ENCODE measurements around the gene BCL2L15.
A peak's percentile ranks its signal among the peaks of the same experiment; 100 is the strongest.
"Not testable (repeated sequence)": the region's sequence is repeated elsewhere in the genome, so short reads cannot be mapped to it uniquely, and the experiment has no call there.

Gene BCL2L15

DNA sequence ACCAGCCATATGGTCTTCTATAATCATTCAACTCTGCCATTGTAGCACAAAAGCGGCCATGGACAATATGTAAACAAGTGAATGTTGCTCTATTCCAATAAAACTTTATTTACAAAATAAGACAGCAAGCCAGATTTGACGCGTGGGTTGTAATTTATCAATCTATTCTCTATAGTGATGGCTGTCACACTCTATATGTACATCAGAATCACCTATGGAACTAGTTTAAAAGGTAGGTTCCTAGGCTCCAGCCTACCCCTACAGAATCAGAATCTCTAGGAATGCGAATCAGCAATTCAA is 7.7 kb downstream of the BCL2L15 start:
- intact Hi-C loops (cut with DNase I): no loop called here
- DNase-seq: no peak

DNA sequence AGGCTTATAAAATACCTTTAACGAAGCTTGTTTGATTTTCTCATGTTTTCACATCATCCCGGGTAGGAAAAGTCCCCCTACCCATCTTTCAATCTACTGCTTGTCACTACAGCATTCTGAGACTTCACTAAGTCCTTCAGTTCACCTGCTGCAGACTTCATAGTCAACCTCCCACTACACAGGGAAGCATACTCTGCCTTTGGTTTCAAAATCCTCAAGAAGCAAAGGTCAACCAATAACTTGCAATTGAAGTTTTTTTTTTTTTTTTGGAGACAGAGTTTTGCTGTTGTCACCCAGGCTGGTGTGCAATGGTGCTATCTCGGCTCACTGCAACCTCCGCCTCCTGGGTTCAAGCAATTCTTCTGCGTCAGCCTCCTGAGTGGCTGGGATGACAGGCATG is 11.2 kb downstream of the BCL2L15 start:
- DNase-seq: no peak
- intact Hi-C loops (cut with DNase I): no loop called here

DNA sequence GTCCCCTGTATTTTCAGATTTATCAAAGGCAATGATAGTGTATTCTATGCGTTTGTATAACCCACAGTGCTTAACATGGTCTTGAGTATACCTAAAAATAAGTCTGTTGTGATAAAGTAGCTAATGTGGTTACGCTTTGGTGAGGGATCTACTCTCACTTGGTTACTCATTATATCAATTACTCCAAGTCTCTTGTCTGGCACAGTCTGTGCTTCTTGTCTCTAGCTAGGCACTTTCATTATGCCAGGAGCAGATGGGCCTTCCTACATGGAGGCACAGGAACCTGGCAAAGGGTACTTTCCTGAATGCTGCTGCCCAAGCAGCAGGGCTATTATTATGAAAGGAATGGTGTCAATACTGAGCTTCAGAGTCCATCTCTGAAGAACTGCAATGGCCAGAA is 11.7 kb downstream of the BCL2L15 start:
- intact Hi-C loops (cut with DNase I): no loop called here
- DNase-seq: no peak

DNA sequence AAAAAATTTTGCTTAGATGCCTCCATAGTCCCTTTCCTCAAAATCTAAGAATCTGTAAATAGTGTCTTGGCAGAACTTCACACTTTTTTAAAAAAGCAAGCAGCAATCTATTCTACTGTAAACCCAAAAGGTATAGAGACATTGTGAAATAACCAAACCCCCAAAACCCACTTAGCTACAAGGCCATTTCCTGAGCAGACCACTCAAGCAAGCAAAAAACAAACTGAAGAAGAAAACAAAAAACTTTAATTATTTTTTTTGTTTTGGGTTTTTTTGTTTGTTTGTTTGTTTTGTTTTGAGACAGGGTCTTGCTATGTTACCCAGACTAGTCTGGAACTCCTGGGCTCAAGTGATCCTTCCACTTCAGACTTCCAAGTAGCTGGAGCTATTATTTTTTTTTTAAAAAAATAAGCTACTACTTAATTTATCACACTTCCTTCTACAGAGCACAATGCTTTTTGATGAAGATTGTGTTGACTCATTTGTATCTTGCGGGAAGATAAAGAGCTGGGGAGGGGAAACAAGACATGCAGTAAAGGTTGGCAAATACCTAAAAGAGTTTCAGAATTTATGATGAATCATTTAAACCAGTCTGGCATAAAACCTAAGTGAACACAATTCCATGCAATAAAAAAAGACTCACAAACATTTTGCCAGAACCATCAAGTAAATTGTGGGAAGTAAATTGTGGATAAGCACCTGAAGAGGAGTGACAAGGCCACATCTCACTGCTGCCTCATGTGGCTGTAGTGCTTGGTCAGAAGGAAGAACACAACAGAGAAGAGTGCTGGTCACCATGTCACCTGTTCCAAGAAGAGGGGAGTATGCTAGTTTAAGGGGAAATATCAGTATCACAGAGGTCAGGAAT is 13.1 kb downstream of the BCL2L15 start:
- intact Hi-C loops (cut with DNase I): no loop called here
- DNase-seq: no peak

DNA sequence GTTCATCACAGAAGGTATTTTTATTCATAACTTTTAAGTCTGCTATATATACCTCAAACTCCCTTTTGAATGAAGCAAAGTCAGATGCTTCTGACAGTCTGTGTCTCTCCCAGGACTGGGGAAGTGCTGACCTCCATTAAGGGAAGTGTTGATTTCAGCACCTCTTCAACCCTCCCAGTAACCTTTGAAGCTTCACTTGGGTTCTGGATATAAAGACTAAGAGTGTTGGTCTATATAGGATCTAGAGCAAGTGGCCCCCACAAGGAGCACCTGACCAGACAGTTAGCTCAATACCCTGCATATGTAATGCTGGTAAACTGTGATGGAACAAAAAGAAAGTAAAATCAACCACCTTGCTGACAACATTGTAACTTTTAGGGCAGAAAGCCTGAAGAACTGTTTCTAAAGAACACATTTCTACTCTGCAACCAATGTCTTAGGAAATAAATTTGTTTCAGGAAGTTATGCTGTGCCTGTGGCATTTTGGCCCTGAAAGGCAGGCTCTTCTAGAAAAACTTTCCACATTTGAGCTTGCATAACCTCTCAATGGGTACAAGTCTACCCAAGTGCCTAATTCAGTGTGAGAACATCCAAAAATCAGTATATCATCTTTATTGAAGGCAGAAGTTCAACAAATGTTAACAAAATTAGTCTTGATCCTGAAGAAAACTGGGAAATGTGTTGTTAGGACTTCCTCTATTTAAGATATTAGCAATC is 15.0 kb downstream of the BCL2L15 start:
- no peak for DNase-seq
- intact Hi-C loops (cut with DNase I): no loop called here

DNA sequence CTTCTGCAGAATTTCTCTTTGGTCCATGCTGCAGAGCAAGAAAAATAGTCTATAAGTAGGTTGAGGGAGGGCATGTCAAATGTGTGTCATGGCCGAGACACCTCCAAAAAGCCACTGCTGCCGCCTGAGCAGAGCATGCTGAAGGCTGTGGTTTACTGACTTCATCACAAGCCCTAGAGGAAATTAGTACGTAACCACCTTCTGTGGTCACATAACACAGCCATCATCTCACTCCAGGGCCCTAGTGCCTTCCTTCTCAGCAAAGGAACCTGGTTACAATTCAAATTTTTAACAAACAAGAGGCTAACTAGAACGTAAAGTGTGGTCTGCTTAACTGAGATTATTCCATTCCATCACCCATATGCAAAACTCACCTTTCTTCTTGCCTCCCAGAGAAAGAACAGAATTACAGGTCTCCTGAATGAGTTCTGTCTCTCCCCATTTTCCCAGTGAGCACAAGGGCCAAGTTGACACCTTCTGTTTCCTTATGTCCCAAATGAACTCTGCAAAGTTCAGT is 15.7 kb downstream of the BCL2L15 start, which contains the start of gene PTPN22:
Gene PTPN22 (minus strand): TSS at position 116 of the 517 bp plus-strand sequence.
- peak in 23 of 42 donors; percentile 4 to 54 (median 22) for DNase-seq
- intact Hi-C loops (cut with DNase I): no loop called here

DNA sequence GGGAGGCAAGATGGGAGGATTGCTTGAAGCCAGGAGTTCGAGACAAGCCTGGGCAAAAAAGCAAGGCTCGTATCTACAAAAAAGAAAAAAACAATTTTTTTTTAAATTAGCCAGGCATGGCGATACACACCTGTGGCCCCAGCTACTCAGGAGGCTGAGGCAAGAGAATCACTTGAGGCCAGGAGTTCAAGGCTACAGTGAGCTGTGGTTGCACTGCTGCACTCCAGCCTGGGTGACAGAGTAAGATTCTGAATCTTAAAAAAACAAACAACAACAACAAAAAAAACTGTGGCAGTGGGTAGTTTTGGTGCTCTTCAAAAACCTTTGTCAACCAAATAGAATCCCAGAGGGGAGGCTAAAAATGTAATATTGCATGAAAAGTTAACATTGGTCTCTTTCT is 16.6 kb downstream of the BCL2L15 start:
- no peak for DNase-seq
- intact Hi-C loops (cut with DNase I): no loop called here

DNA sequence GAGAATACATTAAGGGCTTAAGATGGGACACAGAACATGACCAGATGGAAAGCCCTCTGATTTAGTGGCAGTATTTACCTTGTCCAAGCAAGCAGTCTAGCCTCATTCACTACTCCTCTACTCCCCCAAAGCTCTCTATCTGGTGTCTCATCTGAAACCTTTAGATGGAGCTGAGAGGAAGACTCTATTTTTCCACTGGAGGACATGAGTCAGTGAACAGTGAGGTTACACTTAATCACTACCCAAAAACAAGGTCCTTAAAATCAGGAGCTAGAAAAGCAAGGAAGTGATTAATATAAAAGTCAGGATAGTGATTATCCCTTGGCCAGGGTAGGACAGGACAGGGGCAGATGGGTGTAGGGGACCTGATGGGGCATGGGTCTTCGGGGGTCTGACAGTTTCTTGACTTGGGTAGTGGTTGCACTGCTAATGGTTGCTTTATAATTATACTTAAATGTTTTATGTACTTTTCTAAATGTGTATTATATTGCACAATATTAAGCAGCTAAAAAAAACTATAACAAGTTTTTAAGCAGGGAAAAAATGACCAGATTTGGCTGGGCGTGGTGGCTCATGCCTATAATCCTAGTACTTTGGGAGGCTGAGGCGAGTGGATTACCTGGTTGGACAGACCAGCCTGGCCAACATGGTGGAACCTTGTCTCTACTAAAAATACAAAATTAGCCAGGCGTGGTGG is 18.8 kb downstream of the BCL2L15 start:
- DNase-seq: no peak
- intact Hi-C loops (cut with DNase I): no loop called here

DNA sequence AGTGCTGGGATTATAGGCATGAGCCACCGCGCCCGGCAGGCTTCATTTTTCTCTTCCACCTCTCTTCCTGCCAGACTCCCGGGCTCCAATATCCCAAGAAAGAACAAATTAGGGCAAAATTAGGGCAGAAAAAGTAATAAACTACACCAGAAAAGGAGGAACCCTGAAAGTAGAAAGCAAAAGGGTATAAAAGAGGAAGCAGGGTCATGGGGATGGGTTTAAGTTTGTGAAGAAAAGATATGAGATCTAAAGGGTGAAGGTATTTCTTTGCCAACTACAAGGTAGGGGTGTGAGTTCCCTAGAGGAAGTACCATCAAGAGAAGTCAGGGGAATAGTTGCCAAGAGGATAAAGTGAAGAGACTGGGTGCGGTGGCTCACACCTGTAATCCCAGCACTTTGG is 25.7 kb downstream of the BCL2L15 start:
- intact Hi-C loops (cut with DNase I): no loop called here
- DNase-seq: no peak

DNA sequence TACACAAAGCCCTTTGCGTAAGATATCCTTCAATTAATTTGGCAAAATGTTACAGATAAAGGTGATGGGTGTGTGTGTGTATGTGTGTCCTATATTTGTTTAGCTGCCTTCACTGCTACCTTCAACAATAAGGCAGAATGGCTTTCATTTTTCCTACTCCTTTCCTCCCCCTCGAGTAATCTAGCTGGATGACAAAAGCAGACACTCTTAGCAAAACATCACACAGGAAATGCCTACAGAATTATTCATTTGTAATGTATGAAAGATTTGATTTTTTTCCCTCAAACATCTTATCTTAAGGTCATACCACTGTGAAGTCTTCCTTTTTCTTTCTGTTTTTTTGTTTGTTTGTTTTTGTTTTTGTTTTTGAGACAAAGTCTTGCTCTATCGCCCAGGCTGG is 26.5 kb downstream of the BCL2L15 start:
- intact Hi-C loops (cut with DNase I): no loop called here
- DNase-seq: no peak

DNA sequence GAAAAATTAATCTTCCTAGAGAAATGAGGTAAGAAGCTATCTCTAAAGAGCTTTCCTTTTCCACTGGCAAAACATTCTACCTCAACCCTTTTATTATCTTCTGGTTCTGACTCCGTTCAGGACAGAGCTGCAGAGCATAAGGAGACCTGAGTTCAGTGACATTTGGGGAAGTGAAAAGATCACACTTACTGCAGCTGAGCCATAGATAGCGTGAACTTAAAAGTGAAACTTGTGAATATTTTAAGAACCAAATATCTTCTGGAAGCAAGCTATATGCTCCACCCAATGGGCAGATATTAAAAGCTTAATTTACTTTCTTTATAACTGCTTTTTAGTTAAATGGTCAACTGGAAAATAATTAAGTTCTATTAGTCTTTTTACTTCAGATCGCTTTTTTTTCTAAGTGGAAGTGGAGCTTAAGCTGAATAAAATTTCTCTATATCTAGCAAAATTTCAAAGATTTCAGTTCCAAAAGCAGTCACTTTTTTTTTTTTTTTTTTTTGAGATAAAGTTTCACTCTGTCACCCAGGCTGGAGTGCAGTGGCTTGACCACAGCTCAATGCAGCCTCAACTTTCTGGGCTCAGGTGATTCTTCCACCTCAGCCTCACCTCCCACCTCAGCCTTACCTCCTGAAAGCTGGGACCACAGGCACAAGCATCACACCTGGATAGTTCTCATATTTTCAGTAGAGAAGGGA is 27.8 kb downstream of the BCL2L15 start:
- DNase-seq: no peak
- intact Hi-C loops (cut with DNase I): no loop called here

DNA sequence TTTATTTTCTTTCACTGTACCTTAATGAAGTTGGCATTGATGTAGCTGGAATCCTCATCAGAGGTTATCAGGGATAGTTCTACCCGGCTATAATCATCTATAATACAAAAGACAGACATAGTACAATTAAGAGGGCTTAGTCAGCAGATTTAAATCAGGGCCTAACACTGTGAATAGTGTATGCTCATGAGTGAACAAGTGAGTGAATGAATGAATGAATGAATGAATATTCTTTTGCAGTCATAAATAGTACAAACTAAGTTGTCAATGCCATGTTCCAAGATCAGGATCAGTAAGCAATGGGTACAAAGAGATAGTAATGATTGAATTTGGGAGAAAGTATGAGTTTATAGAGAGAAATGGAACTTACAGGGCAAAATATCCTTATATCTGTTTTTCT is 28.4 kb downstream of the BCL2L15 start:
- intact Hi-C loops (cut with DNase I): no loop called here
- no peak for DNase-seq

DNA sequence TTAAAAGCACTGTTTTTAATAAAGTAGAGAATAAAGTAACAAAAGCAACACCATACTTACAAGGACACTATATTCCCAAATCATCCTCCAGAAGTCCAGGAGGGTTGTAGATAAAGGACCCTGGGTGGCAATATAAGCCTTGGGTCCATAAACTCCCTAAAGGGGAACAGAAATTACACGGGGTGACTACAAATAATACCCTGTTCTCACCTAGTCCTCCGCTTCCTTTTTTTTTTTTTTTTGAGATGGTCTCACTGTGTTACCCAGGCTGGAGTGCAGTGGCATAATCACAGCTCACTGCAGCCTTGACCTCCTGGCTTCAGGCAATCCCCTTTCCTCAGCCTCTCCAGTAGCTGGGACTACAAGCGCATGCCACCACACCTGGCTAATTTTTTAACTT is 29.0 kb downstream of the BCL2L15 start:
- no peak for DNase-seq
- intact Hi-C loops (cut with DNase I): no loop called here

DNA sequence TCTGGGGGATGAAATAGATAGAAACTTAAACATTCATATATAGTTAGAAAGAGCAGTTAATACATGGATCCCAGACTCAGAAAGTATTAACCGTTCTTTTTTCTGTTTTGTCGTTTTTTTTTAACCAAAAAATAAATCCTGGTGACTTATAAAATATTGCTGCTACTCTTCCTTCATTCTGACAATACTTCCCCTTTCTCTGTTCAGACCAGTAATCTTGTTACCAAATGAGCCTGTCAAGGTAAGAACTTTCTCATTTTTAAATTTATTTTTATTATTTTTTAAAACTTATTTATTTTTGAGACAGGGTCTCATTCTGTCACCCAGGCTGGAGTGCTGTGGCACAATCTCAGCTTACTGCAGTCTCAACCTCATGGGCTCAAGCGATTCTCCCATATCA is 29.6 kb downstream of the BCL2L15 start:
- intact Hi-C loops (cut with DNase I): no loop called here
- no peak for DNase-seq

DNA sequence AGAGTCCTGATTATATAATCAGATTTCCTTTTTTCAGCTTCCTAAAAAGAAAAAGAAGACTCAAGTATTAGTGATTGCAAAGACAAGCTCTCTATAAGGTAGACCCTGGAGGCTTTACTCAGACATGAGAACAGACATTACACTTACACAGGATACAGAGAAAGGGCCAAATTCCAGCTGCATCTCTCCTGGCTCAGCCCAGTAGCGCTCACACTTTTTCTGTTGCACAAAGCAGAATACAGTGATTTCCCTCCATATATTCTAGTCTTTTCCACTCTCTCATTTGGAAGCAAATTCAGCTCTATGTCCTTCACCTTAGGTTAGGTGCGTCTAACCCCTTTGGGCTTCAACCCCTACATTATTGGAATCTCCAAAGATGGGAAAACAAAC is 31.0 kb downstream of the BCL2L15 start:
- DNase-seq: no peak
- intact Hi-C loops (cut with DNase I): no loop called here

DNA sequence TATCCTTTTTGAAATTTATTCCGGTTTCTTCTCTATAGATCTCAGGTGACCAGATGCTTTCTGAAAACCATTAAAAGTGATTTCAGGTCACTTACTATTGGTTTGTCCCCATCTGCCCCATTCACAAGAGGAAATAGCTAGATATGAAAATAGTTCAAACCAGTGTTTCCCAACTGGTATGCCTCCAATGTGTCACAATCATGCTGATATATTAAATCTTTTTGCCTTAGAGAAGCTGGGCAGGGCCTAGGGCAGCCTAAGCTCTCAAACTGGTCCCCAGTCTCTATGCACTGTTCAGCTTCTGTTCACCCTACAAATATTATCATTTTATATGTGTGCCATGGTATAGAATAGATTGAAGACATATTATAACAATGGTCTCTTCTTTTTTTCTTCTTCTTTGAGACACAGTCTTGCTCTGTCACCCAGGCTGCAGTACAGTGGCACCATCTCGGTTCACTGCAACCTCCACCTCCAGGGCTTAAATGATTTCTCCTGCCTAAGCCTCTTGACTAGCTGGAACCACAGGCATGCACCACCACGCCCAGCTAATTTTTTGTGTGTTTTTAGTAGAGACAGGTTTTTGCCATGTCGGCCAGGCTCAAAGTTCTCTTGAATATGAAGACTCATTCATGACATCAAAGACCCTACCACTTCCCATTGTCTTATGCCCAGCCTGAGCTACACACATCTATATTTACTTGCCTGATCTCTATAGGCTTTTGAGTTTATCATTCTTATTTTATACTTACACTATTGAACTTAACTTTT is 31.6 kb downstream of the BCL2L15 start:
- intact Hi-C loops (cut with DNase I): no loop called here
- no peak for DNase-seq

DNA sequence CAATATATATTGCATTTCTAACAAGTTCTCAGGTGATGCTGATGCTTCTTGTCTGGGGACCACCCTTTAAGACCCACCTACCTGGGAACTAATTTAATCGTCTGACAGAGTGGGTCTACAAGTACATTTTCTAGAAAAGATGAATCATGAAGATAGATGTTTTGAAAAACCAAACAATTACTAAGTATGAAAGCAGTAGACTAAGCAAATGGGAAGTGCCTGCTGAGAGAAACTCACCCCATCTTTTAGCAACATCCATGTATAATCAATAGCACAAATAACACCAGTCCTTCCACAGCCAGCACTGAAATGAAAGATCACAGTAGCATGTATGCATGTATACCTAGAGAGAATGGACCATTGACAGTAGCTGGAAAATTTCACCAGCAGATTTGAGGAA is 33.1 kb downstream of the BCL2L15 start:
- intact Hi-C loops (cut with DNase I): no loop called here
- no peak for DNase-seq

DNA sequence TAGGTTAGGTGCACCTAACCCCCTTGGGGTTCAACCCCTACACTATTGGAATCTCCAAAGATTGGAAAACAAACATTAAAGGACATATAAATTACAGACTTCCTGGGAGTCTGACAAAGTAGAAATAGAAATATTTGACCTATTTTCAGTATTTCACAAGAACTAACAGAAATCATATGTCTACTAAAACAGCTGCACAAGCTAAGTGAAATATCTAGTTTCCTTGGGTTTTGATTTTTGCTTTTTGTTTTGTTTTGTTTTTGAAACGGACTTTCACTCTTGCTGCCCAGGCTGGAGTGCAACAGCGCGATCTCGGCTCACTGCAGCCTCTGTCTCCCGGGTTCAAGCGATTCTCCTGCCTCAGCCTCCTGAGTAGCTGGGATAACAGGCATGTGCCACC is 34.7 kb downstream of the BCL2L15 start:
- DNase-seq; intact Hi-C loops (cut with DNase I): not testable (repeated sequence)

Data from head of caudate nucleus (tissue), 42 donors.